NCI-H526 (cell line): ENCODE measurements around the gene GNLY.
"Not testable (repeated sequence)": the region's sequence is repeated elsewhere in the genome, so short reads cannot be mapped to it uniquely, and the experiment has no call there.

Experiments used
- DNase-seq, 2 experiments: peaks; one replicate each; lab custom pipeline; 2025; lab: John Stamatoyannopoulos, UW

The GNLY gene

DNA sequence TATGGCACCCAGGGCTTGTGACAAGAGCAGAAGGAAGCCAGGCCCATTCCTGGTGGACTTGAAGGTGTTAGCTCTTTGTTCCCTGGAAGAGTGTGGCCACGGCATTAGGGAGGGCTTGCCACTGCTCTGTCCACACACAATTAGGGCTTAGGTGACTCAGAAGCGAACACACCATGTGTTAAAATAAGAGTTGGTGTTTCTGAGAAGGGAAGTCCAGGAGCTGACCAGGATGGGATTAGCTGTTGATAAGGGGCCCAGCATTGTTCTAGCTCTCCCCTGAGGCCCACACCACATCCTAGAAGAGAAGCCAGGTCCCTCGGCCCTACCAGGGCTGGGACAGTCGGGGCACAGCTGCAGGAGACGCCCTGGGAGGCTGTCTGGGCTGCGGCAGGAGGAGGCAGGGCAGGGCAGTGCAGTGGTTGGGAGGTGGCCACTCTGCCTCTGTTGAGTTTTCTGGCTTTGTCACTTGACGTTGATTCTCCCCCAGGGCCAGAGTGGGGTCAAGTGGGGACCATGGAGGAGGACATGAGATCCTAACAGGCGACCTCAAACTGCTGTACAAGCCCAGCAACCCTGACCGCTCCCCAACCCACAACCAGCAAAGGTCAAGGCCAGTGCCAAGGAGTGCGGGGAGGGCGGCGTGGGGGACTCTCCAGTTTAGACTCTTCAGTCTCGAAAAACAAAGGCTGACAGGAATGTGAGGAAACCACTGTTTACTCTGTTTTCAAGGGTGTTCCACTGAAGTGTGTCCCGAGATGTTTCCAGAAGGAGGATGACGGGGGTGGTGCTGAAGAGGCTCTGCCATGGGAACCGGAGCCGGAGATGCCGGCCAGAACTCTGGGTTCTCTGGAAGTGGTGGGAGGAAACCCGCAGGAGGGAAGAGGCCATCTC, 16.8 kb downstream of the GNLY start:
- no peak for DNase-seq

DNA sequence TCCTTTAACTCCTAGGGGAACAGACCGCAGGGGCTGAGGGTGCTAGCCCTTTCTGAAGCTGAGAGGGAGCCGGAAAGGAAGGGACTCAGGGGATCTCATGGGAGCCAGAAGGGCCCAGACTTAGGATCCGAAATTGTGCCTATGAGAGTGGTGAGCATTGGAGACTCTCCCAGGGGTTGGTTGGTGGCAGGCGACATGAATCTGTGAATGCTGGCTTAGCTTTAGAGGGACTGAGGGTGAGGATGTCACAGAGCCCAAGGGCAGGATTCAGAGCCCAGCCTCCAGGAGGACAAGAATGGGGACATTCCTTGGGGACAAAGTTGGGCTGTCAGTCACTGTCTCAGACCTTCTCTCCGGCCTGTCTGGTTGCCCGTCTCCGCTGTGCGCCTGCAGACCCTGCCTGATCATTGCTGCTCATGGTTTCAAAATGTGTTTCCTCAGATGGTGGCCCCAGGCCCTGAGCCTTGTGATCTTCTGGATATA, 17.5 kb downstream of the GNLY start:
- no peak for DNase-seq

- no peak for DNase-seq
These were observed 18.2 kb downstream of the GNLY start for GRCh38 chr2:85712336-85712735.

GRCh38 chr2:85712849-85713612, 18.9 kb downstream of the GNLY start:
- DNase-seq = no peak

DNA sequence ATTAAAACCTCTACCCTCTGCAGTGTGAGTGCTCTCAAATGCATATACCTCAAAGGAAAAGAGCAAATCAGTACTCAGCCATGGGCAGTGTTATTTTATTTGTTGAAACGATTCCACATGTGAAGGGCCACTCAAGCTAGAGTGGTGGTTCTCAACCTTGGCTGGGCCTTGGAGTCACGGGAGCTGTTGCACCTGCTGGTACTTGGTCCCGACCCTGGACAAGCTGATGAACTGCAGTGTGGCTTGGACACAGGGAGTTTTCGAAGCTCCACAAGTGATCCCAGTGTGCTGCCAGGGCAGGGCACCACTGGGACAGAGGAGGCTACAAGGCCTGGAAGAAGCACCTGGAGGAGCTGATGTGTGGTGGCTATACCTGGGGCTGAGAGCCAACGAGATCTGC, 19.7 kb downstream of the GNLY start:
- DNase-seq = no peak

GRCh38 chr2:85714421-85714820, 20.3 kb downstream of the GNLY start:
- DNase-seq = not testable (repeated sequence)

- no peak for DNase-seq
These were observed 20.7 kb downstream of the GNLY start for GRCh38 chr2:85714841-85715240.

GRCh38 chr2:85716346-85716914, 22.3 kb downstream of the GNLY start:
- DNase-seq = no peak

GRCh38 chr2:85717308-85718008, 23.3 kb downstream of the GNLY start:
- DNase-seq = no peak

GRCh38 chr2:85718009-85718391, 23.8 kb downstream of the GNLY start:
- DNase-seq = peak in 1 of 2 experiments; percentile 3

- no peak for DNase-seq
These were observed 24.8 kb downstream of the GNLY start for GRCh38 chr2:85718885-85719492.

DNA sequence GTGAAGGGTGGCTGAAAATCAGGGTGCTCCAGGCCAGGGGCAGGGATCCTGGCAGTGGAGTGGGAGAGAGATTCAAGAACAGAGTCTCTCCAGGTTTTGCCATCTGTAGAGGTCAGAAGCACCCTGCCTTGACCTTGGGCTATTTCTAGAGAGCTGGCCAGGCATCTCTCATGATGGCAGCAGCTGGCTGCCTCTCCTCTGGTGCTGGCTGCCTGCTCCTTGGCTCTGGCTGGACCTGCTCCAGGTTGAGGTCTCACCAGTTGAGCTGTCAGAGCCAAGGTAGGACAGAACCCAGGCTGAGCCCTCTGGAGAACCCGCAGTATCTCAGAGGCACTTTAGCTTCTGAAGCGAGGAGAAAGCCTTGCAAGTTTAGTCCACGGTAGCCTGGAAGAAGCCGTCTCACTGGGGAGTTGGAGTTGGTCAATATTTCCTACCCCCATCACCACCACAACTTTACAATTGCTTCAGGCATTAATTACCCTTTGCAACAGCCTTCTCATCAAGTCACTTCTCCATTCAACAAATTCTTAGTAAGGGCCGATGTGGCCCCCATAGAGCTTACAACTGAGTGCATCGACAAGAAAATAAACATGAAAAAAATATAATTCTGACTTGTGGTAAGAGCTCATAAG, 25.6 kb downstream of the GNLY start:
- DNase-seq = no peak

- no peak for DNase-seq
These were observed 26.4 kb downstream of the GNLY start for GRCh38 chr2:85720533-85720932.

DNA sequence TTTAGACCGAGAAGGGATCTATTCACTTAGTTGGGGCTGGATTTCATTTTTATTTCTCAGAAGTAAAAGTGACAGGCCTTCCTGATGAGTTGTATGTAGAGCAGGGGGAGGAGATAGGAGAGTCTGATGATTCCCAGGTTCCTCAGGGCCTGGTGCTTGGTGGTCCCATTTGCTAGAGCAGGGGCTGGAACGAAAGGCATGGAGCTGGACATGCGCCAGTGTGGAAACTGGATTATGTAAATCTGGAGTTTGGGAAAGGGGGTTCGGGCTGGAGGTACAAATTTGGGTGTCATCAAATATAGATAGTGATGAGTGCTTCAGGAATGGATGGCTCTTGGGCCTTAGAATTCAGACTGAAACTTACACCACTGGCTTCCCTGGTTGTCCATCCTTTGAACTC, 27.5 kb downstream of the GNLY start:
- DNase-seq = no peak

DNA sequence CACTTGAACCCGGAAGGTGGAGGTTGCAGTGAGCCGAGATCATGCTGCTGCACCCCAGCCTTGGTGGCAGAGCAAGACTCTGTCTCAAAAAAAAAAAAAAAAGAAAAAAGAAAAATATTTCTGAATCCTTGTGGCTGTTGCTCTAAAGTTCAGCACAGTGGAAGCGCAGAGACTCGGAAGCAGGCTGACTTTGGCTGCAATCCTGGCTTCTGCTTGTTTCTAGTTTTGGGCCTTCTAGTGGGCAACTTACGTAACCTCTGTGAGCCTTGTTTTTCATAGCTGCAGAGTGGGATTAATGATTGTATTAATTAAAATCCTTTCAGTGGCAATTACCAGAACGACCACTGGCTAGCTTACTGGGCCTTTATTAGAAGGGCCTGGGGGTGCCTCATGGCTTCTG, 28.4 kb downstream of the GNLY start:
- no peak for DNase-seq

DNA sequence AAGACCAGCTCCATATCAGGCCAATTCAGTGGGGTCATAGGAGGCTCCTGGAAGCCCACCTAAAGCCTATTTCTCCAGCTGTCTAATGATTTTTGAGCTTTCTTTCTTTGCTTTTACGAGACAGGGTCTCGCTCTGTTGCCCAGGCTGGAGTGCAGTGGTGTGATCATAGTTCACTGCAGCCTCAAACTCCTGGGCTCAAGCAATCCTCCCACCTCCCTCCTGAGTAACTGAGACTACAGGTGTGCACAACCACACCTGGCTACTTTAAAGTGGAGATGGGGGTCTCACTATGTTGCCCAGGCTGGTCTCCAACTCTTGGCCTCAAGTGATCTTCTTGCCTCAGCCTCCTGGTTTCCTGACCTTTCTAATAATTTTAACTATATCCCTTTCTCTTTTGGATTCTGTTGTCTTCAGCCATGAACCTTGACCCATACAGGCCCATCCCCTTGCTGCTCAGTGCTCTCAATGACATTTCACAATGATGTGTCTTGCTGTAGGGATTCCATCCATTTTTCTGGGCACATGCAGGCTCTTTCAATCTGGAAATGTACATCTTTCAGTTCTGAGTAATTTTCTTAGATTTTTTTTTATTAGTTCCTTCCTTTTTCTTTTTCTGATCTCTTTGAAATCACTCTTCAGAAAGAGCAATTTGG, 29.7 kb downstream of the GNLY start:
- no peak for DNase-seq

DNA sequence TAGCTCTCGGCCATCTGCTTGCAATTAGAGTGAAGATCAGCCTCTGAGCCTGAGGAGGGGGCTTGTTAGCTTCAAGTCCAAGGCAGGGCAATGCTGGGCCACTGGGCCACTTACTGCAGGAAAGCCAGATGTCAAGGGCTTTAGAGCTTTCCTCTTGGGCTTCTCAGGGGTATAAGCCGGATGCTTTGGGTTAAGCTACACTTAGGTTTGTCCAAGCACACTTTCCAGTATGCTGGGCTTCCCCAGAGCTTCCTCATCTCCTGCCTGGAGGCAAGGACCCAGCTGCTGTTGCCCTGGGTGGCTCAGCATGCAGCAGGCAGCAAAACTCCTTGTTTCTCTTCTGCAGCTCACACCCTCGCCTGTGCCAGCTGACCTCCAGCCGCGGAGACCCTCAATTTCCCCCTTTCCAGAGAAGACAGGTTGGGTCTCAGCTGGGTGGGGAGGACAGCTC, 30.6 kb downstream of the GNLY start:
- no peak for DNase-seq

DNA sequence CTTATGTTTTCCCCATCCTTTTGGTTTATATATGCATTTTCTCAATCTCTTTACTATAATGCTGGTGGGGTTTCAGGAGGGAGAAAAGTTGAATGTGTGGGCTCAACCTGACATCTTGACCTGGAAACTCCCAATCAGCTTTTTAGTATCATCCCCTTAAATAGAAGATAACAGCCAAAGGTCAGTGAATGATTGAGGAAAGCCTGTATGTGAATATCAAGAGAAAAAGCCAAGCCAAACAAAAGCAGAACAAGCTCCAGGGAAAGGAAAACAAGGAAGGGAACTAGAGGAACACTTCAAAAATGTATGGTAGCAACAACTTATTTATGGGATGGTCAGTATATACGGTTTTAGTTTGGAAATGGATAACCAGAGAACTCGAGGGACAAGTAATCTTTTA, 31.3 kb downstream of the GNLY start:
- no peak for DNase-seq

DNA sequence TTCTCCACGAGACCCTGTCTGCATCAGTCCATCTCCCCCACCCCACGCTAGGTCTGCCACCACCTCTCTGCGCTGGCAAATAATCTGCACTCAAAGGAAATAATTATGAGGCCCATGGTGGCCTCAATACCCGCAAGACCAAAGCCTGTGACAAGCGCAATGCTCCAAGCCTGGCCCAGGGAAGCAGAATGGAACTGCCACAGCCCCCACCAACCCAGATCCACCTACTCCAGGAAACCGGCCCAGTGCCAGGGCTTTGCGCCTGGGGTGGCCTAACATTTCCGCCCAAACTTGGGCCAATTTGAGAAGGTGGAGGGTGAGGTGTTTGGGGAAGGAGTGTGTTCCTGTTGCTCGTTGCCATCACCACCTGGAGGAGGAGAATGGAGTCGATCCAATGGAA, 33.6 kb downstream of the GNLY start:
- DNase-seq = no peak

GRCh38 chr2:85728342-85728741, 34.2 kb downstream of the GNLY start:
- DNase-seq = no peak
